Vagina (tissue), 2 donors: Measurements from ENCODE around the gene PPP4R3C.

Experiments
- POLR2A ChIP-seq, 2 donors: fragments of 450-650 bp; IDR thresholded peaks; one replicate each; pipeline ENCODE4 v1.6.1; 2017; ENCODE audit warnings: antibody characterized with exemption in 2 of 2, mild to moderate bottlenecking in 2 of 2, moderate library complexity in 2 of 2
- POLR2AphosphoS5 ChIP-seq, 2 donors: sonication (generic); formaldehyde crosslinking; IDR thresholded peaks; one replicate each; pipeline ENCODE4 v1.9.0; 2017; ENCODE audit warnings: antibody characterized with exemption in 2 of 2, mild to moderate bottlenecking in 2 of 2, low read depth in 1 of 2; ENCODE audit not compliant: insufficient read depth in 1 of 2
- TF ChIP-seq, protein P1 (sequence below), 3 experiments: fragments of 450-650 bp in 2 of 3; fragments of 200-600 bp in 1 of 3; sonication (generic) in 1 of 3; IDR thresholded peaks; one replicate each; pipeline ENCODE4 v1.5.1; 2017 to 2019; ENCODE audit warnings: antibody characterized with exemption in 3 of 3, mild to moderate bottlenecking in 2 of 3, moderate library complexity in 2 of 3

DNA sequence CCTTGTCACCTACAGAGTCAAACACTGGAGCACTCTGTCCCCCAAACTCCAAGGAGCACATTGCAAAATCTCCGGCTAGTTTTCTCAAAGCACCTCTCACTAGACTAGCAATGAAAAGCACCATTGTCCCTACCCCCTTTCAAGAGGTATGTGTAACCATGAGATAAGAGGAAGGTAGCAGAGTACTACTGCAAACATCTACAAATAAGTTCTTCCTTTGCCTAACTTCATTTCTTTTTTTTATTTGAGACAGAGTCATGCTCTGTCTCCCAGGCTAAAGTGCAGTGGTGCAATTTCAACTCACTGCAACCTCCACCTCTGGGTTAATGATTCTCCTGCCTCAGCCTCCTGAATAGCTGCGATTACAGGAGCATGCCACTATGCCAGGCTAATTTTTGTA lies 17.7 kb downstream of the PPP4R3C start:
- TF ChIP-seq POLR2A (IDR thresholded peaks at IDR 0.05) (no peak), POLR2AphosphoS5 (IDR thresholded peaks at IDR 0.05; ENCODE audit: insufficient read depth in 1 of 2, low read depth in 1 of 2) (no peak)
- TF ChIP-seq, protein P1, sequence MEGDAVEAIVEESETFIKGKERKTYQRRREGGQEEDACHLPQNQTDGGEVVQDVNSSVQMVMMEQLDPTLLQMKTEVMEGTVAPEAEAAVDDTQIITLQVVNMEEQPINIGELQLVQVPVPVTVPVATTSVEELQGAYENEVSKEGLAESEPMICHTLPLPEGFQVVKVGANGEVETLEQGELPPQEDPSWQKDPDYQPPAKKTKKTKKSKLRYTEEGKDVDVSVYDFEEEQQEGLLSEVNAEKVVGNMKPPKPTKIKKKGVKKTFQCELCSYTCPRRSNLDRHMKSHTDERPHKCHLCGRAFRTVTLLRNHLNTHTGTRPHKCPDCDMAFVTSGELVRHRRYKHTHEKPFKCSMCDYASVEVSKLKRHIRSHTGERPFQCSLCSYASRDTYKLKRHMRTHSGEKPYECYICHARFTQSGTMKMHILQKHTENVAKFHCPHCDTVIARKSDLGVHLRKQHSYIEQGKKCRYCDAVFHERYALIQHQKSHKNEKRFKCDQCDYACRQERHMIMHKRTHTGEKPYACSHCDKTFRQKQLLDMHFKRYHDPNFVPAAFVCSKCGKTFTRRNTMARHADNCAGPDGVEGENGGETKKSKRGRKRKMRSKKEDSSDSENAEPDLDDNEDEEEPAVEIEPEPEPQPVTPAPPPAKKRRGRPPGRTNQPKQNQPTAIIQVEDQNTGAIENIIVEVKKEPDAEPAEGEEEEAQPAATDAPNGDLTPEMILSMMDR (IDR thresholded peaks at IDR 0.05) = no peak
